Fibroblast of pulmonary artery (primary cell): Measurements from ENCODE around the gene TAF4.

Experiments used
- DNase-seq: peaks from one replicate; pipeline ENCODE4 v3.0.0-alpha.2; 2010; ENCODE audit warnings: low read depth
- H3K4me3 ChIP-seq: replicated peaks from 2 replicates; pipeline ENCODE4 v1.5.1; 2011; ENCODE audit warnings: low read depth, mild to moderate bottlenecking, control low read depth, low read length, moderate library complexity
- TF ChIP-seq, protein P1 (sequence below): IDR thresholded peaks from 2 replicates; pipeline ENCODE4 v1.5.1; 2011; ENCODE audit warnings: mild to moderate bottlenecking, control low read depth, low read length, inconsistent platforms; ENCODE audit errors: missing control alignments

Gene TAF4

DNA sequence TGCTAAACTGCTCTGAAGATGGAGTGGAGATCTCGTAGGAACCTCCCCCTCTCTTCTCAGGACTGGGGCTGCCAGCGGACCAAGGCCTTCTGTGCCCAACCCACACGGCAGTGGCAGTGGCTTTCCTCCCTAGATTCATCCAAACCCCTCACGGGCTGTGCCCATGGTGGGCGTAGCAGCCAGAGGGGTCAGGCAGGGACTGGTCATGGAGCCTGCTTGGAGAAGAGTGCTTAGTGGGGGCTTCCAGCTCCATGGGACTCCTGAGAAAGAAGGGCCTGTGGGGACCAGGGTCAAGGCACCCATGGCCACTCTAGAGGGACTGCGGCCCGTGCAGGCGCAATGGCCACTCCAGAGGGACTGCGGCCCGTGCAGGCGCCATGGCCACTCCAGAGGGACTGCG lies 86.6 kb downstream of the TAF4 start:
- H3K4me3 ChIP-seq, result no peak overlapping the region
- TF ChIP-seq, protein P1, sequence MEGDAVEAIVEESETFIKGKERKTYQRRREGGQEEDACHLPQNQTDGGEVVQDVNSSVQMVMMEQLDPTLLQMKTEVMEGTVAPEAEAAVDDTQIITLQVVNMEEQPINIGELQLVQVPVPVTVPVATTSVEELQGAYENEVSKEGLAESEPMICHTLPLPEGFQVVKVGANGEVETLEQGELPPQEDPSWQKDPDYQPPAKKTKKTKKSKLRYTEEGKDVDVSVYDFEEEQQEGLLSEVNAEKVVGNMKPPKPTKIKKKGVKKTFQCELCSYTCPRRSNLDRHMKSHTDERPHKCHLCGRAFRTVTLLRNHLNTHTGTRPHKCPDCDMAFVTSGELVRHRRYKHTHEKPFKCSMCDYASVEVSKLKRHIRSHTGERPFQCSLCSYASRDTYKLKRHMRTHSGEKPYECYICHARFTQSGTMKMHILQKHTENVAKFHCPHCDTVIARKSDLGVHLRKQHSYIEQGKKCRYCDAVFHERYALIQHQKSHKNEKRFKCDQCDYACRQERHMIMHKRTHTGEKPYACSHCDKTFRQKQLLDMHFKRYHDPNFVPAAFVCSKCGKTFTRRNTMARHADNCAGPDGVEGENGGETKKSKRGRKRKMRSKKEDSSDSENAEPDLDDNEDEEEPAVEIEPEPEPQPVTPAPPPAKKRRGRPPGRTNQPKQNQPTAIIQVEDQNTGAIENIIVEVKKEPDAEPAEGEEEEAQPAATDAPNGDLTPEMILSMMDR, result no peak

DNA sequence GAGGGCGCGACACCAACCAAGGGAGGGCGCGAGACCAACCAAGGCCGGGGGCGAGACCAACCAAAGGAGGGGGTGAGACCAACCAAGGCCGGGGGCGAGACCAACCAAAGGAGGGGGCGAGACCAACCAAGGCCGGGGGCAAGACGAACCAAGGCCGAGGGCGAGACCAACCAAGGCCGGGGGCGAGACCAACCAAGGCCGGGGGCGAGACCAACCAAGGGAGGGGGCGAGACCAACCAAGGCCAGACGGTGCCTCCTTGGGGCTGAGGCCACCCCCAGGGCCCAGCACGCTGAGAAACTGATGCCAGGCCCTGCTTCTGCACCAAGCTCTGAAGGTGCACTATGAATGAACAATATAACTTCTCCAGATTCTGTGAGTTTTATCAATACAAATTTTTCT lies 87.2 kb downstream of the TAF4 start:
- H3K4me3 ChIP-seq, result no peak overlapping the region
- no peak for DNase-seq
- TF ChIP-seq, protein P1, result no peak

More for the DNA sequence above, 86.6 kb downstream of the TAF4 start:
- no peak for DNase-seq

DNA sequence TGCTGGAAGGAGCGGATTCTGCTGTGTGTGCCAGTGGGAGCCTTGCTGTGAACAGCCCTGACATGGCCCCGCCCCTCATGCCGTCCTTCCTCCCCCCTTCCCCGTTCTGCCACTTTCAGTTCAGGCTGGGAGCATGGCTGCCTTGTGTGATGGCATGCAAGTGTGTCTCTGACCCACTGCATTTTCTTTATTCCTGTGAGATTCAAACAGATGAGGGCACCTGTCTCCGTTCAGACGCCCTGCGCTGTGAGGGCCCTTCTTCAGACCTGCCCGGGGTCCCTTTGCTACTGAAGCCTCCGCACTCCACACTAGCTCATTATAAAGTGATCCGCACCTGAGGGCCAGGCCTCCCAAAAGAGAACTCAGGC lies 88.3 kb downstream of the TAF4 start:
- TF ChIP-seq, protein P1, result no peak
- DNase-seq, result no peak

DNA sequence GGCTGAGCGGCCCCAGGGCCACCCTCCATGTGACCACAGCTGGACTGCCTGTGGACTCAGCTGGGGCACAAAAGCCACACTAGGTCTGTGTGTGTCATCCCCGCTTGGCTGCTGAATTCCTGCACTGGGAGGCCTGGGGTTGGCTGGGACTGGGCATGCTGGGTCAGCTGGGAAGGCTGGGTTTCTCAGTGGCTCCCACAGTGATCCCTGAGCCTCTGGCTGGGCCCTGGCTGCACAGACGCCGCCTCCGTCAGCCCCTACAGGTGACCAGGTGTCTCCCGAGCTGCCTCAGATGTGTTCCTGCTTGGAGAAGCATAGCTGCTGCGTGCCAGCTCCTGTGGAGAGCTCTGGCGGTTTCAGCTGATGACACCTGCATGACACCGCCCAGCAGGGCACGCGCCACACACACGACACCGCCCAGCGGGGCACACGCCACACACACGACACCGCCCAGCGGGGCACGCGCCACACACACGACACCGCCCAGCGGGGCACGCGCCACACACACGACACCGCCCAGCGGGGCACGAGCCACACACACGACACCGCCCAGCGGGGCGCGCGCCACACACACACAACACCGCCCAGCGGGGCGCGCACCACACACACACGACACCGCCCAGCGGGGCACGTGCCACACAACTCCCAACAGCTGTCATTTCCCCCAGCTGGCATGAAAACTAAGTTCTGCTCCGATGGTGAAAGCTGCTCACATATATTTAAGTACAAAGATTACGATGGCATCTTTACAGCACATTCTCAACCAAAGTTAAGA lies 88.8 kb downstream of the TAF4 start:
- TF ChIP-seq, protein P1, result no peak
- H3K4me3 ChIP-seq, result no peak overlapping the region
- DNase-seq, result no peak

More for the DNA sequence above, 88.3 kb downstream of the TAF4 start:
- no peak overlapping the region for H3K4me3 ChIP-seq

DNA sequence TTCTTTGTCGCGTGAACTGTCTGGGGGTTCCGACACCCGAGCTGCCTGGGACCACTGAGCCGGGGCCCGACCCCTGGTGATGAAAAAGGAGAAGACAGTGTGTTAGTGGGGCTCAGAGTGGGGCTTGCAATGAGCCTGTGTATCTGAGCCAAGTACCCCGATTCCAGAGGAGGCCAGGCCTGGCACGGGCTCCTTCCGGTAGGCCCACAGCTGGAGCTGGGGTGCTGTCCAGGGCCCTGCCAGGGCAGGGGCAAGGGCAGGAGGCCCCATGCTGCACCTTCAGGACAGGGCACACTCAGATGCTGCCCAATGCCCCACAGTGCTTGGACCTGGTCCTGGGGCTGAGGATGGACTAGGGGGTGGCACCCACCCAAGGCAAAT lies 89.4 kb downstream of the TAF4 start:
- TF ChIP-seq, protein P1, result no peak
- no peak for DNase-seq
- no peak overlapping the region for H3K4me3 ChIP-seq

DNA sequence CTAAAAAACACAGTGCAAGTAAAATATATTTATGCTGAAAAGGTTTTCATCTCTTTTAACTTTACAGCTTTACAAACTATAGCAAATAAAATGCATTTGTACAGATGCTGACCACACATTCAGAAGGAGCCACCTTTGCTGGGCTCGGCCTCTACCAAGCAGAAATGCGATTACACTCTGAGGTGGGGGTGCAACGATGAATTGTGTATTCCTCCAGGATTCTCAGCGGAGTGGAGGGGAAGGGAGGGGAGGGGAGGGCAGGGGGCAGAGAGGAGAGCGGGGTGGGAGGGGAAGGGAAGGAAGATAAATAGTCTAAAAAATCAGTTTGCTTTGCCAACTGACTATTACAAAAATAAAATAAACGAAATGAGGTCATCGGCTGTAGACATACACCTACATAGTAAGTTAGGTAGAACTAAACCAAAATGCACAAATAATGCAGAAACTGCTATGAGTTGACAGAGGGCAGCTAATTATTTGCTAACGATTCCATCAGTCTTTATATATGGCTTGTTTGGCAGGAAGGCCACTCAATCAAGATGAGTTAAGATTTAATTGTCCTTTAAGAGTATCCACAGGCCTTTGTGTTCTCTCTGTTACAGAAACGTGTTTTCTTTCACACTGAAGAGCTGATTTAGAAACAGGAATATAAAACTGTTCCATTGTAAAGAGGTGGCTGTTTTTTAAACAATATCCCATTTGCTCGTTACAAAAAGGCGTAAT lies 90.1 kb downstream of the TAF4 start:
- DNase-seq, result no peak
- no peak overlapping the region for H3K4me3 ChIP-seq
- TF ChIP-seq, protein P1, result no peak
